Subcutaneous adipose tissue (tissue), 4 donors: ENCODE measurements around the gene SLC15A3. TPM values are rescaled to one million over a fixed set of nuclear protein-coding genes. Genes with fewer than 3 reads are reported as not detected.

Source experiments
- CTCF ChIP-seq: fragments of 450-650 bp; IDR thresholded peaks from one replicate; pipeline ENCODE4 v1.5.1; 2016; ENCODE audit warnings: low read depth, mild to moderate bottlenecking, control low read depth, antibody characterized with exemption, moderate library complexity
- small RNA-seq: library from RNA; depleted of rRNA; stranded (forward); fragments of <200 nt; gene quantifications from one replicate; pipeline ENCODE3, GENCODE V24; 2016
- total RNA-seq, 4 donors: library from RNA; depleted of rRNA; stranded (reverse); fragments of >200 nt; gene quantifications; one replicate each; pipeline ENCODE4 v1.1.0, GENCODE V29; 2016

SLC15A3 gene
- total RNA-seq, 4 donors from 2014 or later: 13.5 to 57.6 (median 24.2) TPM

GRCh38 chr11:60891103-60891741 is 60.8 kb downstream of the SLC15A3 start:
- TF ChIP-seq CTCF: no peak

GRCh38 chr11:60890696-60891095 is 61.3 kb downstream of the SLC15A3 start:
- no peak for TF ChIP-seq CTCF

- TF ChIP-seq CTCF: no peak
Measured at GRCh38 chr11:60889869-60890311, 62.1 kb downstream of the SLC15A3 start.

- no peak for TF ChIP-seq CTCF
Measured at GRCh38 chr11:60887556-60887955, 64.4 kb downstream of the SLC15A3 start.

Small RNA genes lying within 50 kb of the gene (small RNA-seq; reads per million reads assigned to genes)
- not detected for gene RNU6-933P

Other genes with a start within 250 kb of the SLC15A3 start
- not detected for gene MS4A18, start 227.5 kb downstream of the SLC15A3 start, total RNA-seq
- not detected for gene MS4A15, start 195.3 kb downstream of the SLC15A3 start, total RNA-seq
- gene MS4A10, start 166.8 kb downstream of the SLC15A3 start, total RNA-seq: not detected
- 10 to 100 TPM; 11.5 to 30.5 (median 17.3) TPM for gene CCDC86, start 110.1 kb downstream of the SLC15A3 start, total RNA-seq
- 1 to 10 TPM in 1 of 4 donors, under 1 TPM in 2, not detected in 1; 0.49 to 1.7 (median 0.66) TPM for gene PTGDR2, start 96.2 kb downstream of the SLC15A3 start, total RNA-seq
- gene ZP1, start 84.6 kb downstream of the SLC15A3 start, total RNA-seq: 1 to 10 TPM in 2 of 4 donors, under 1 TPM in 1, not detected in 1; 0.34 to 10.0 (median 1.5) TPM
- gene PRPF19, start 45.6 kb downstream of the SLC15A3 start, total RNA-seq: 10 to 100 TPM; 24.3 to 43.2 (median 36.5) TPM
- gene TMEM109, start 38.0 kb downstream of the SLC15A3 start, total RNA-seq: 100 to 1,000 TPM in 2 of 4 donors, 10 to 100 TPM in 2; 90.1 to 148 (median 111) TPM
- gene TMEM132A, start 27.7 kb downstream of the SLC15A3 start, total RNA-seq: 1 to 10 TPM in 3 of 4 donors, under 1 TPM in 1; 0.51 to 3.0 (median 1.3) TPM
- gene CD6, start 19.5 kb upstream of the SLC15A3 start, total RNA-seq: 1 to 10 TPM in 2 of 4 donors, under 1 TPM in 2; 0.33 to 4.0 (median 1.1) TPM
- 1 to 10 TPM in 3 of 4 donors, not detected in 1; 1.2 to 2.0 (median 1.3) TPM for gene CD5, start 150.3 kb upstream of the SLC15A3 start, total RNA-seq
- 10 to 100 TPM in 1 of 4 donors, 1 to 10 TPM in 3; 6.7 to 10.9 (median 8.8) TPM for gene VPS37C, start 209.2 kb upstream of the SLC15A3 start, total RNA-seq